B cell (primary cell): ENCODE data around the gene PCDH9. TPM values are rescaled to one million over a fixed set of nuclear protein-coding genes. Genes with fewer than 3 reads are reported as not detected.

Source experiments
- ATAC-seq: fragments of 200-7000 bp; cut with Tn5 transposase; one replicate; pipeline ENCODE4 v1.10.0; 2021; ENCODE audit warnings: low read depth, mild to moderate bottlenecking, moderate number of reproducible peaks, moderate library complexity
- CTCF ChIA-PET: fragments of 350-600 bp; sonication (Branson Sonifier 250); formaldehyde crosslinking; loops from one replicate; lab custom pipeline; 2021; ENCODE audit warnings: antibody characterized with exemption, inconsistent platforms; lab: Charles Lee
- POLR2A ChIA-PET: fragments of 350-600 bp; sonication (Branson Sonifier 250); formaldehyde crosslinking; loops from one replicate; lab custom pipeline; 2021; ENCODE audit warnings: antibody characterized with exemption; lab: Charles Lee
- DNase-seq: peaks from one replicate; pipeline ENCODE4 v3.0.0; 2013
- H2AFZ ChIP-seq: 2 replicates; pipeline ENCODE4 v1.6.1; 2012; ENCODE audit warnings: mild to moderate bottlenecking, low read depth, low read length; ENCODE audit not compliant: insufficient read depth, poor library complexity, severe bottlenecking
- H3K27ac ChIP-seq, 2 donors: 1 replicate in 1 of 2; 2 replicates in 1 of 2; pipeline ENCODE4 v1.5.1; 2012 to 2013; ENCODE audit warnings: low read length in 2 of 2, mild to moderate bottlenecking in 2 of 2, moderate library complexity in 1 of 2
- H3K27me3 ChIP-seq, 4 experiments: fragments of 200-600 bp in 1 of 4; sonication (generic) in 1 of 4; replicated peaks in 1 of 4; 1 replicate in 2 of 4; 2 replicates in 2 of 4; pipeline versions ENCODE4 v1.6.1 to v1.7.0; 2013 to 2016; ENCODE audit warnings: low read length in 3 of 4, mild to moderate bottlenecking in 2 of 4, mixed read lengths in 1 of 4, moderate library complexity in 1 of 4; ENCODE audit not compliant: insufficient read depth in 4 of 4, control insufficient read depth in 3 of 4; ENCODE audit errors: control extremely low read depth in 1 of 4
- H3K36me3 ChIP-seq, 2 experiments: replicated peaks in 1 of 2; 1 replicate in 1 of 2; 2 replicates in 1 of 2; pipeline versions ENCODE4 v1.6.1 to v1.7.1; 2013; ENCODE audit warnings: low read length in 1 of 2; ENCODE audit not compliant: insufficient read depth in 2 of 2, control insufficient read depth in 1 of 2; ENCODE audit errors: control extremely low read depth in 1 of 2, extremely low read depth in 1 of 2
- H3K4me1 ChIP-seq, 2 donors: fragments of 200-600 bp in 1 of 2; sonication (generic) in 1 of 2; 1 replicate in 1 of 2; 2 replicates in 1 of 2; pipeline versions ENCODE4 v1.5.1 to v1.6.1; 2013 to 2017; ENCODE audit warnings: low read length in 2 of 2; ENCODE audit not compliant: control insufficient read depth in 2 of 2, insufficient read depth in 2 of 2
- H3K4me2 ChIP-seq: replicated peaks from 2 replicates; pipeline ENCODE3; 2012; ENCODE audit warnings: mild to moderate bottlenecking, low read depth, low read length; ENCODE audit not compliant: poor library complexity, severe bottlenecking
- H3K4me3 ChIP-seq, 5 experiments: fragments of 200-600 bp in 1 of 5; sonication (generic) in 1 of 5; 1 replicate in 3 of 5; 2 replicates in 2 of 5; pipeline versions ENCODE4 v1.5.1 to v1.7.0; 2011 to 2016; ENCODE audit warnings: low read length in 4 of 5, mild to moderate bottlenecking in 4 of 5, low read depth in 2 of 5, control low read depth in 1 of 5, moderate library complexity in 1 of 5; ENCODE audit not compliant: insufficient read depth in 1 of 5; ENCODE audit errors: control extremely low read depth in 1 of 5, extremely low read depth in 1 of 5
- H3K79me2 ChIP-seq: fragments of 200-600 bp; sonication (generic); one replicate; pipeline ENCODE4 v1.6.0; 2016; ENCODE audit warnings: low read length; ENCODE audit not compliant: control insufficient read depth, insufficient read depth
- H3K9ac ChIP-seq: fragments of 200-600 bp; sonication (generic); 2 replicates; pipeline ENCODE4 v1.6.1; 2017; ENCODE audit warnings: mild to moderate bottlenecking, low read length, moderate library complexity
- H3K9me3 ChIP-seq, 3 donors: one replicate each; pipeline versions ENCODE4 v1.6.1 to v1.7.1; 2013; ENCODE audit warnings: low read length in 2 of 3; ENCODE audit not compliant: control insufficient read depth in 2 of 3, insufficient read depth in 1 of 3; ENCODE audit errors: control extremely low read depth in 1 of 3
- H4K20me1 ChIP-seq: 2 replicates; pipeline ENCODE4 v1.6.0; 2012; ENCODE audit warnings: mild to moderate bottlenecking, low read length; ENCODE audit not compliant: insufficient read depth, control insufficient read depth, poor library complexity, severe bottlenecking
- H3K27ac Mint-ChIP-seq: one replicate; pipeline ENCODE4 v1.8.0; 2021; ENCODE audit warnings: mixed read lengths
- H3K27me3 Mint-ChIP-seq: one replicate; pipeline ENCODE4 v1.8.0; 2021; ENCODE audit warnings: mixed read lengths
- H3K4me1 Mint-ChIP-seq: one replicate; pipeline ENCODE4 v1.8.0; 2021; ENCODE audit warnings: mixed read lengths
- H3K4me3 Mint-ChIP-seq: one replicate; pipeline ENCODE4 v1.8.0; 2021; ENCODE audit warnings: mixed read lengths
- H3K9me3 Mint-ChIP-seq: one replicate; pipeline ENCODE4 v1.8.0; 2022; ENCODE audit warnings: mixed read lengths; ENCODE audit not compliant: insufficient read depth
- CTCF ChIP-seq: fragments of 200-600 bp; IDR thresholded peaks from one replicate; pipeline ENCODE4 v1.8.0; 2022; ENCODE audit warnings: antibody characterized with exemption, mild to moderate bottlenecking
- EZH2 ChIP-seq: IDR thresholded peaks from 2 replicates; pipeline ENCODE4 v1.6.1; 2012; ENCODE audit warnings: borderline replicate concordance, low read depth, mild to moderate bottlenecking, moderate library complexity, low read length; ENCODE audit not compliant: insufficient read depth, poor library complexity, severe bottlenecking
- WGBS: methylation state at CpG from one replicate; pipeline ENCODE4 v1.1.5; 2013; ENCODE audit warnings: missing lambda C conversion rate; ENCODE audit not compliant: insufficient coverage; 5-methylcytosine and 5-hydroxymethylcytosine counted together
- intact Hi-C: fragments of 100-400 bp; cut with micrococcal nuclease; formaldehyde crosslinking; loops from one replicate; pipeline ENCODE4 v1.10.0; 2022
- polyA plus RNA-seq: library from polyadenylated mRNA; depleted of rRNA; stranded (reverse); fragments of >200 nt; gene quantifications from 2 replicates; pipeline ENCODE4 v1.2.3, GENCODE V29; 2012
- total RNA-seq, 2 donors: library from RNA; stranded (reverse); fragments of 120-200 nt in 1 of 2; gene quantifications; 1 replicate in 1 of 2; 2 replicates in 1 of 2; pipeline versions ENCODE4 v1.2.3 to v1.2.4, GENCODE V29; 2013 to 2022

PCDH9 gene
- total and polyA plus RNA-seq, 2 donors (not counting 1 experiment from before 2014, with no cell fraction given): 13.1 to 21.8 TPM

GRCh38 chr13:67120872-67121531, 109.1 kb downstream of the PCDH9 start:
- H3K27ac ChIP-seq: no peak overlapping the region
- ChIA-PET POLR2A (no interaction called here), CTCF (no interaction called here)
- no peak overlapping the region for H3K9ac ChIP-seq
- no peaks in the 10 kb centered on the region for H3K4me1 Mint-ChIP-seq
- H2AFZ ChIP-seq: no peak overlapping the region
- TF ChIP-seq CTCF (no peak), EZH2 (no peak)
- H3K4me3 ChIP-seq: no peak overlapping the region
- intact Hi-C loops: no loop called here
- ATAC-seq: no peak
- no peaks in the 10 kb centered on the region for H3K27me3 Mint-ChIP-seq
- no peaks in the 10 kb centered on the region for H3K27me3 ChIP-seq
- no peaks in the 10 kb centered on the region for H3K9me3 Mint-ChIP-seq
- DNase-seq: no peak
- H3K9me3 ChIP-seq: no peaks in the 10 kb centered on the region
- no peak overlapping the region for H3K27ac Mint-ChIP-seq
- peaks cover 0 to 4% of the 10 kb centered on the region in 2 donors for H3K4me1 ChIP-seq
- no peaks in the 10 kb centered on the region for H3K79me2 ChIP-seq
- no peaks in the 10 kb centered on the region for H4K20me1 ChIP-seq
- no peak overlapping the region for H3K4me2 ChIP-seq
- WGBS: no CpG with 5 or more reads among the region's 6 CpGs
- no peak overlapping the region for H3K4me3 Mint-ChIP-seq
- H3K36me3 ChIP-seq: no peaks in the 10 kb centered on the region

- WGBS: no CpG with 5 or more reads among the region's 1 CpG
- Histone ChIP-seq H3K79me2 (no peaks in the 10 kb centered on the region), H3K27me3 (no peaks in the 10 kb centered on the region), H4K20me1 (no peaks in the 10 kb centered on the region), H3K4me3 (no peak overlapping the region), H3K4me1 (peaks cover 0 to 4% of the 10 kb centered on the region in 2 donors), H3K27ac (no peak overlapping the region), H3K9ac (no peak overlapping the region), H2AFZ (no peak overlapping the region), H3K4me2 (no peak overlapping the region), H3K36me3 (no peaks in the 10 kb centered on the region), H3K9me3 (no peaks in the 10 kb centered on the region)
- no peak for TF ChIP-seq EZH2
- no peak for TF ChIP-seq CTCF
- Mint-ChIP-seq H3K27me3 (no peaks in the 10 kb centered on the region), H3K4me3 (no peak overlapping the region), H3K4me1 (no peaks in the 10 kb centered on the region), H3K27ac (no peak overlapping the region), H3K9me3 (no peaks in the 10 kb centered on the region)
- ChIA-PET CTCF (no interaction called here), POLR2A (no interaction called here)
- ATAC-seq: no peak
- no peak for DNase-seq
- intact Hi-C loops: no loop called here
These were observed 110.6 kb downstream of the PCDH9 start for GRCh38 chr13:67119481-67119894.
